Hematopoietic multipotent progenitor cell treated with erythropoietin and hydrocortisone succinate and interleukin-3 and kit ligand, for 6 days (in vitro differentiated cells): Measurements from ENCODE around the gene CRK.
A peak's percentile ranks its signal among the peaks of the same experiment; 100 is the strongest.

Source experiments
- DNase-seq: peaks from one replicate; pipeline ENCODE4 v3.0.0-alpha.2; 2015

Gene CRK

DNA sequence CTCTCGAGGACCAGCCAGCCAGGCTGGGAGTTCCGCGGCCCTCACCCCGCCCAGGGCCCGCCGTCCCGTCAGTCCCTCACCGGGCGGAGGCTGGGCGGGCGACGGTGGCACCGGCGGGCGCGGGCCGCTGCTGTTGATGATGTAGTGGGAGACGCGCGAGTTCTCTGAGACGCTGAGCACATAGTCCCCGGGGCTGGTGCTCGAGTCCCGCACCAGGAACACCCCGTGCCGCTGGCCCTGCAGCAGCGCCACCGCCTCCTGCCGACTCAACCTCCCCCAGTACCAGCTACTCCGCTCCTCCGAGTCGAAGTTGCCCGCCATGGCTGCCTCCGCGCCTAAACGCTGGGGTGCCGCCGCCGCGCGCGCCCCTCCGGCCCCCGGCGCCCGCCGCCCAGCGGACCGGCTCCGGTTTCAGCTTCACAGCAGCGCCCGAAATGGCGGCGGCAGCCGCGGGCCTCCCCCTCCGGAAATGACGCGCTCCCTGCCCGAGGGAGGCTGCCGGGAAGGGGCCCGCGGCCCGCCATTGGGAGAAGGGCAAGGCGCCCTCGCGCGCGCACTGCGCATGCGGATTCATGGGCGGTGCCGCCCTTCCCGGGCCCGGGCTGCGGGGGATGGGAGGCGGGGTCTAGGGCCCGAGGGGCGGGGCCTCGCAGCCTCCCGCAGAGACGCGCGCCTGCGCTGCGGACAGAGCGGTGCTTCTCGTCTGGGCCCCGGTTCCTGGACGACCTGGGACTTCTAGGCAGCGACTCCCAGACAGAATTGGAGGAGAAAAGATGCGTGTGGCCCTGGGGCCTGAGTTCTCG, at the start of gene CRK:
Gene CRK, minus strand, starts transcription at position 436 of the 803 bp plus-strand sequence. Its CDS starts 115 bp downstream, at position 321.
- DNase-seq: peak; percentile 96

DNA sequence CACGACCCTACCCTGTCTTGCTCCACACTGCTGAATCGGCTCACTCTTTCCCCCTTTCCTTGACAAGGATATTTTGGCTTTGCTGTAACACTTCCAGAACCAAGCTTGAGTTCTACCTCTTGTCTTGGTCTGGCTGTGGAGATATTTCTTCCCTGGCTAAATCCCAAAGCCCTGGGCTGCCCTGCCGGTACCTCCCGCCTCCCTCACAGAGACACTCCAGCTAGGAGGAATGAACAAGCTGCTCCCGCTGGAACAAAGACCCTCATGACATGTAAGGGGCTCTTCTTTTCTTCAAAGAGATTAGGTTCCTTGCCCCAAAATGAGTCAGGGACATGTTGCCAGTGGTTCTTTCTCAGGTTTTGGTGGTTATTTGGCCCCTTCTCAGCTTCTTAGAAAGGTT, 49.6 kb upstream of the CRK start:
- DNase-seq: no peak

DNA sequence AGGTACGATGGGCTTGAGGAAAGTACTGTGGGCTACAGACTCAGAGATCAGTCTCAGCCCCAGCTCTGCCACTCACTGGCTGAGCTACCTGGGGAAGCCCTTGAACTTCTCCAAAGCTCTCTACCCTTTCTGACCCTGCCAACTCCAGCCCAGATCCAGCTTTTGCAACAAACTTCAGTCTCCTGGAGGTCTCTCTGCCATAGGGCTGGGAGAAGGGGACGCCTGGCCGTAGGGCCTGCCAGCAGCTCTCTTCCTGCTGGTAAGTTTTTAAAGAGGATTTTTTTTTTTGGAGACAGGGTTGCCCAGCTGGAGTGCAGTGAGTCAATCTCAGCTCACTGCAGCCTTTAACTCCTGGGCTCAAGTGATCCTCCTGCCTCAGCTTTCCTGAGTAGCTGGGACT, 48.8 kb upstream of the CRK start:
- DNase-seq: no peak

DNA sequence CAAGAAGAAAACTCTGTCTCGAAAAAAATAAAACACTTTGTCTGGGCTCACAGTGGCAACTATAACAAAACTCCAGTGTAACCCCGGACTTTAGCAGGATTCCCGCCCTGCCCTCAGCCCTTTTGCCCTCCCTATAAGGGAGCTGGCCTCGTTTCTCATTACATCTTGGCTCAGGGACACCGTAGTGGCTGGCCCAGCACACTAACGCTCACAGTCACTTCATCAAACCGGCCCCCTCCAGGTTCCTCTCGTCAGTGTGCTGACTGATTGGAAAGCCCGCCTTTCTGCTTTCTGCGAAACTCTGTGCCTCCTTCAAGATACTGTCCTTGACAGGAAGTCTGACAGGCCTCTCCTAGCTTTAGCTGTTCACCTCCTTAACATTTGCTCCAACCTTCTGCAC, 47.7 kb upstream of the CRK start:
- DNase-seq: no peak

DNA sequence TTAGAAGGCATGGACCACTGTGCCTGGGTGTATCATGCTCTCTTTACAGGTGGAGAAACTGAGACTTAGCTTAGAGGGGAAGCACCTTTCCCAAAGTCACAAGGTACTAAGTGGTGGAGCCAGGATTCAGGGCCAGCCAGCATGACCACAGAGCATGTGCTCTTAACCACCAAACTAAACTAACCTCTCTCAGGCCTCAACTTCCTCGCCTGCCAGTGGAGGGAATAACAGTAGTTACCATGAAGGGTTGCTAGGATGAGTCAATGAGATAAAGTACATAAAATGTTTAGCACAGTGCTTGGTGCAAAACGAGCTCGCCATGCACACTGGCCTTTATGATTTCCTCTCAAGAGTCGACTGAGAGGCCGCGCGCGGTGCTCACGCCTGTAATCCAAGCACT, 42.8 kb upstream of the CRK start:
- peak; percentile 32 for DNase-seq

DNA sequence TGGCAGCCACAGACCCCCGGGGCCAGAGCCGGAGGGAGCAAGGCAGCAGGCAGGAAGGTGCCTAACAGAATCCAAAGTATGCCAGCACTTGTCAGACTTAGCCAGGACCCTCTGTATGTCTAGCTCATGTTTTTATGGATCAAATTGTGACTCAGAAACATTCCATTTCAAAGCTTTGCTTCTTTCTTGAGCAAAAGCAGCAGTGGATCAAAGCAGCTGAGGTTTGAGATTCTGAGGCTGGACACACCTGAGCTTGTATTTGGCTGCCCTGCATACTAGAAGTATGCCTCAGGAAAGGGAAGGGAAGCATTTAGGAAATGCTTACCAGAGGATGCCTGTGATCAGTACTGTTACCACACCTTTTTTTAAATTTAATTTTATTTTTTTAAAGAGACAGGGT, 42.2 kb upstream of the CRK start:
- DNase-seq: no peak

DNA sequence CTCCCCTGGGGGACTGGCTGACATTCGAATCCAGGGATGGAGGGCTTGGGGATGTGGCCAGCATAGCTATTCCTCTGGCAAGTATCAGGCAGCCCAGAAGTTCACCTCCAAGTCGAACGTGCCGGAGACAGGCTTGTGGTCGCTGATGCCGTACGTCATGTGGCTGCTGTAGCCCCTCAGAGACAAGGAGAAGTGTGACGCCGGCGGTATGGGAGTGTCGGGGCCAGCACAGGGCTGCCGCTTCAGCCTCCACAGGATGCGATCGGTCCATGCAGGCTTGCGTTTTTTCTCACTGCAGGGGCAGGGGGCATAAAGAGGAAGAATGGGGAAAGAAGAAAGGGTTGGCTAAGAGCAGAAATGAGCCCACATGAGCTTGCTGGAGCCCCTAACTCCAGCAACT, 41.8 kb upstream of the CRK start:
- DNase-seq: no peak

DNA sequence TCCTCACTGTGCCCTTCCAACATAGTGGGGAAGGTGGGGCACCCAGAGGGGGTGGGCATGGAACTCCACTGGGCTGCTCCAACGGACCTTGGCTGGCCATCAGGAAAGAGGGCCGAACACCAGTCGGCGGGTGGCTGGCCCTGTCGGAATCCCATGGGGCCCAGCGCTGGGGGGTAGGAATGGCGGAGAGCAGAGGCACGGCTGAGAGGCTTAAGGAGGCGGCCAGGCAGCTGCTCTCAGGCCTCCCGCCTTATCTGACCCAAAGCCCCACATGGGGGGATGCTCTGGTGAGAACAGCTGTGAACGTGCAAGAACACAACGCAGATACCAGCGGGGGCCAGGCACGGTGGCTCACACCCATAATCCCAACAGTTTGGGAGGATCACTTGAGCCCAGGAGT, 40.8 kb upstream of the CRK start:
- no peak for DNase-seq

DNA sequence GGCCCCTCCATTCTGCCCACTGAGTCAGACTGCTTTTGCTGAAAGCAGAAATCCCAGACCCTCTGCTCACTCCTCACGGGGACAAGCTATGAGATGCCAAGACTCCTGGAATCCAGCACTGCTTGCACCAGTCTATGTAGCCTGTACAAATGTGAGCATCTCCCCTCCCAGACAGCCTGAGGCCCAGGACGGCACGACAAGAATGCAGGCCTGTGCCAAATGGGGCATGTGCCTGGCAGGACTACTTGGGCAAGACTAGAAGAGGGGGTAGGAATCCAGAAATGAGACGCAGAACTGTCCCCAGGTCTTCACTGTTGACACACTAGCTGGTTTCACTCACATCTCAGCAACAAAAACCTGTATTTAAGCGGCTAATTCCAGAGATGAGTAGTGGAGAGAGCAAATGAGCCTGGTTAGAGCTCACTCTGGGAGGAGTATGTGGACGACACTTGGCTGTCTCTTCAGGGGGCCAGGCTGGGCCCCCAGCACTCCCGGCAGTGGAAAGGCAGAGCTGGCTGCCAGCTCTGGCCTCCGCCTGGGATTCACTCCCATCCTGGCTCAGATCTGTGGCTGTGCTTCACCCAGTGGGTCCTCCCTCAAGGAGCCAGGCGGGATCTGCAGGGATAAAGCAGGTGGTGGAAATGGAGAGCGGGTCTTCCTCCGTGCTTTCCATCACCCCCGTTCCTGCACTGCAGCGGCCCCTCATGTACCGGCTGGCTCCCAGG, 39.4 kb upstream of the CRK start:
- no peak for DNase-seq

DNA sequence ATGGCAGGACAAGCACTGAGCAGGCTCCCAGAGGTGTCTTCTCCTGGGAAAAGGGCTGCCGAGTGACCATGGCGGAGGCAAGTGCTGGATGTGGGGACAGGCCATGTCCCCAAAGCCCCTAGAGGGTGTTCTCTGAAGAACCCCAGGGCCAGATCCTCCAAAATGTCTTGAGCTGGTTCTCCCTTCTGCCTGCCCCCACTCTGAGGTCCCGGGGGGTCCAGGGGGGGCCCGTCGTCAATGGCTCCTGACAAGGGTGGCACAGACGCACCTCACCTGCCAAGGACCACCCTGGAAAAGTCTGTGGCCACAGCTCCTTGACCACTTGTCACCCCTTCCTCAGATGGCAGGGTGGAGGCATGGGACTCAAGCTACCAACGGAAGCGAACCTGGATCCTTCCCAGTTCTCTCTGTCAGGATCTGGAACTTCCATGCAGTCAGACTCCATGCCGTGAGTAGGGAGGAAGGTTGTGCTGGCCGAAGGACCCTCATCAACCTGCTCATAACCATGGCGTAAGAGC, 38.8 kb upstream of the CRK start:
- no peak for DNase-seq

DNA sequence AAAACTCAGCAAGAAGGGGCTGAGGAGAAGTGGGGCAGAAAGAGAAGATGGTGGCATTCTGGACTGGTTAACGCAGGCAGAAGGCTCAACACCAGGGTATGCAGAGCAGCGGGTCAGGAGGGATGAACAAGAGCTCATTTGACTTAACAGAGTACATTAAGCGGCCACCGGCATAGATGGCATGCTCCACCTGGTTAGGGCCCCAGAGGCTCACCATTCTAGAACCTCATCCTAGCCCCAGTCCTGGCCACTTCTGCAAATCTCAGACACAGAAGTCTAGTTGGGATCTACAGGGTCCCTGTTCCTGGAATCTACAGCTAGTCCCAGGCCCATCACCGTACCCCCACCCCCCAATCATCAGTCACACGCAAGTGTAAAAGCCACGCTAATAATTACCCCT, 38.2 kb upstream of the CRK start:
- DNase-seq: no peak

DNA sequence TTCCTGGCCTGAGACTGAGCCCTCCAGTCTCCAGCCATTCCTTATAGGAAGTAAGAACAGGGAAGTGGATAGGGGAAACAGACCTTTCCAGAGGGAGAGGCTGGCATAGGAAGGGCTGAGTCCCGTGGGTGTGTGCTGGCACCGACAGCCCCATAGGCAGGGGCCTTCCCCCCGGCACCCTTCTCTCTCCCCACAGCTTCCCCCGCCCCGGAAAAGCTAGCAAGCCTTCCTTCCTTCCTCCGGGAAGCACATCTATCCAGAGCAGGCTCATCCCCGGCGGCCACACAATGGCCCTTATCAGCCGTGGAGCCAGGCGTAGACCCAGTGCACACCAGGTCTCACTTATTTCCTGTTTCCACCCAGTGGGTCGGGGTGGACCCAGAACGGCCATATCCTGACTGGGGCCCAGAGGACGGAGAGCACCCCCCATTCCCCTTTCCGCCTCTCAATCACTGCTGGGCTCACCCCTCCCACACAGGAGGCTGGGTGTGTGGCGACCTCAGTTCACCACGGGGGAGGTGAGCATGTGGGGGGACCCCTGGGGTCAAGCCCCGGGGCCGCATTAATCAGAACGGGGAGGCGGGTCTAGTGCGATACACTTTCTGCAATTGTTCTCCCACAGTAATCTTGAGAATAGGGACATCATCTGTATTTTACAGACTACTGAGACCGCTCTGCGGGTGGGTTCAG, 37.4 kb upstream of the CRK start:
- DNase-seq: no peak

DNA sequence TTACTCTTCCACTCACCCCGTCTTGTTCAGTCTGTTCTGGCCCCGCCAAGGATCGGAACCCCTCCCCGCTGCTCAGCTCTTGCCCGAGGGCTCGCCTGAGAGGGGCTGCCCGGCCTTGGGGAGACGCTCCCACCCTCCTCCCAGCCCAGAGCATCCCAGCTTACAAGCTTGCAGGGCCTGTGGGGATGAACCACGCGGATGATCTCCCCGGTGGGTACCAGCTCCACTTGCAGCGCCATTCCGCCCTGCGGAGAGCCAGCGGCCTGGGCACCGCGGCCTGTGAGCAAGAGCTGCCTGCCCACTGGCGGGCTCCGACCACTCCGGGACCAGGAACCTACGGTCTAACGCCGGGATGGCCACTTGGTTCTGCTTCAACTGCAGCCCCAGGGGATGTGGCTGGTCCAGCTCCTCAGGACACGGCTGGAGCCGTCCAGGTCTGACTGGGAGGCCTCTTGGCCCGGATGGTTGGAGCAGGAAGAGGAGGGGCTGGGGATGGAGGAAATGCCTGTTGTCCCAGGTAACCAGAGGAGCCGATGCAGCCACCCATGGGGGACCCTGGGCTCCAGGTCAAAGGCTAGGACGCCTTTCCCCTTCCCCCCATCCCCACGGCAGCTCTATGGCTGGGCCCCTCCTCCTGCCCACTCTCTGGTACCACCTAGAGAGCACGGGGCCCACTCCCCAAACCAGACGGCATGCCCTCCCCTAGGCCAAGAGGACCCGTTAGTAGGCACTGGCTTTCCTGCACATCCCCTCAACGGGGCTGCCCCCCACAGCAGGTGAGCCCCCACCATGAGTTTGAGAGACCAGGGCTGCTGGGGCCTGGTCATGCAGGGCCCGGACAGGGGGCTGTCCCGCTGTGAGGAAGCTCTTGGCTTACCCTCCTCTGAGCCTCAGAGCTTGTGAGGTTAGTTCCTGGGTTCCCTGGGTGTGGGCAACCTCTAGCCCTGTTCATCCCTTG, 36.5 kb upstream of the CRK start, which contains the start of gene MYO1C:
Gene MYO1C, minus strand, starts transcription at position 438 of the 958 bp plus-strand sequence. Its CDS starts 199 bp downstream, at position 239.
- no peak for DNase-seq

DNA sequence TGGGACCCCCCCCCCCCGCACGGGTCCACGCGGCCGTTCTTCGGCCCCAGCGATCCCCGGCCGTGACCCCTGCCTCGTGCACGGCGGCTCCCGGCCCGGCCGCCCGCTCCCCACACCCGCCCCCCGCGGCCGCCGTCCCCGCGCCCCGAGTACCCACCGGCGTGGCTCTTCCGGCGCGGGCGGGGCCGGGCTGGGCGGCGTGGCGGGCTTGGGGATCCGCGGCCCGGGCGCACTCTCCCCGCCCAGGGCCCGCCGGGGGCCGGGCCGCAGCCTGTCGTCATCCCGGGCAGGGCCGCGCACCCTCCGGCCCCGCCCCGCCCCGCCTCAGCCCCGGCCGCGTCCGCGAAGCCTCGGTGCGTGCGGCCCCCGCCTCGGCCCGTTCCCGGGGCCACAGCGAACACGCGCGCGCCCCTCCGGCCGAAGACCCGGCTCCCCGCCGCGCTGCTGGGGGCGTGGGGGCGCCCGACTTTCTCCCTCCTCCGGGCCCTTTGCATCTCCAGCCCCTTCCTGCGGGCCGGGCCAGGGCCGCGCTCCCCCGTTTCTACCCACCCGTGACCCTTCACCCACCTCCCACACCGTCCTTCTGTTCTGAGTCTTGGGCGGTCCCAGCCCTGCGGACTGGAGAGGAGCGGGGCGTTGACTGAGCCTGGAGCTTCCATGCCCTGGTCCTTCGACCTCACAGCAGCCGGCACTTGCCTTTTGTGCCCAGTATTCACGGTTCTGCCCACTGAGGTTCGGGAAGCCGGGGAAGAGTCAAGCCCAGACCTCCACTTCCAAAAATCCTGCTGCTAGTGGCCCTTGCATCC, 35.6 kb upstream of the CRK start:
- DNase-seq: peak; percentile 64

DNA sequence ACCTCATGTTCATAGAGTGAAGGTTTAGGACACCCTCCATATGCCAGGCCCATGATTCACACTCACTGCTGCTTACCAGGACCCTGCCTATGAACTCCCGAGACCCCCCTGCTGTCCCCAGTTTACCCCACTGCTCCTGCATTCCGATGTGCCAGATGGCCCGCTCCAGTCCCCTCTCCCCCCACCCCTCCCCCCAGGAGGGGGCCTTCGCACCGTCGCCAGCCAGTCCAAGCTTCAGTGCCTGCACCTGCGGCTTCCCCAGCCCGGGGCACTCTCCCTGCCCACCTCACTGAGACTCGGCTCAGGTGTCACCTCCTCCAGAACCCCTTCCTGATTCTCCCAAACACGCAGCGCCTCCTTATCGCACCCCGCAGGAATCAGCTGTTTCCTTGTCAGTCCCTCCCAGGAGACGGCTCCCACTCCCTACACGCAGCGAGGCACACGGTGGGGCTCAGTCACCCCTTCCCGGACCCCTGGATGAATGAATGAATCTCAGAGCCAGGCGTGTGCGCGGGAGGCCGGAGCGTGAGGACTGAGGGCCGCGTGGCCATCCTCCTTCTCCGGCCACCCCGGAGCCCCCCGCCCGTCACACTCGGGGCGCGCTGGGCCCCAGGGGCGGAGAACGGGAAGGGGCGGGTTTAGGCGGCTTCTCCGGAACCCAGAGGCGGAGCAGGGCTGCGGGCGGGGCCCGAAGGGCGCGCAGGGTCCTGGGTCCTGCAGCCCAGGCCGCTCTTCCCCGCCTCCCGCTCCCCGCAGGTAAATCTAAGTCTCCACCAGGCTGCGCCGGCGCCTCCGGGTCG, 34.8 kb upstream of the CRK start:
- DNase-seq: peak; percentile 80

DNA sequence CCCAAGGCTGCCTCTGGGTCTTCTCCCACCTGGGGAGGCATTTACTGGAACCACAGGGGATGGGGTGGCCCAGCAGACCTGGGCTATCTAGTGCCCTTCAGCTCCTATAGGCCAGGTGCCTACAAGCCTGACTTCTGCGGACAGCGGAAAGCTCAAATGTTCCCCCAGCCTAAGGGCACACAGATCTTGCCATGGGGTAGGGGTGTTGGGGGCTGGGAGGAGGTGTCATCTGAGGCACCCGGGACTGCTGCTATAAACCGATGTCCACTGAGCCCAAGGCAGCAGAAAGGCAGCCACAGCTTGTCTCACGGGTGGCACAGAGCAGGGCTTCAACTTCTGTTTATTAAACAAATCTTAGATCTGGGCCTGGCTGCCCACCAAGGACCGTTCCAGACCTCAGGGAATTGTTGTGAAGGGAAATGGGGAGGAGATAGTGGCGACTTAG, 32.8 kb upstream of the CRK start:
- no peak for DNase-seq

DNA sequence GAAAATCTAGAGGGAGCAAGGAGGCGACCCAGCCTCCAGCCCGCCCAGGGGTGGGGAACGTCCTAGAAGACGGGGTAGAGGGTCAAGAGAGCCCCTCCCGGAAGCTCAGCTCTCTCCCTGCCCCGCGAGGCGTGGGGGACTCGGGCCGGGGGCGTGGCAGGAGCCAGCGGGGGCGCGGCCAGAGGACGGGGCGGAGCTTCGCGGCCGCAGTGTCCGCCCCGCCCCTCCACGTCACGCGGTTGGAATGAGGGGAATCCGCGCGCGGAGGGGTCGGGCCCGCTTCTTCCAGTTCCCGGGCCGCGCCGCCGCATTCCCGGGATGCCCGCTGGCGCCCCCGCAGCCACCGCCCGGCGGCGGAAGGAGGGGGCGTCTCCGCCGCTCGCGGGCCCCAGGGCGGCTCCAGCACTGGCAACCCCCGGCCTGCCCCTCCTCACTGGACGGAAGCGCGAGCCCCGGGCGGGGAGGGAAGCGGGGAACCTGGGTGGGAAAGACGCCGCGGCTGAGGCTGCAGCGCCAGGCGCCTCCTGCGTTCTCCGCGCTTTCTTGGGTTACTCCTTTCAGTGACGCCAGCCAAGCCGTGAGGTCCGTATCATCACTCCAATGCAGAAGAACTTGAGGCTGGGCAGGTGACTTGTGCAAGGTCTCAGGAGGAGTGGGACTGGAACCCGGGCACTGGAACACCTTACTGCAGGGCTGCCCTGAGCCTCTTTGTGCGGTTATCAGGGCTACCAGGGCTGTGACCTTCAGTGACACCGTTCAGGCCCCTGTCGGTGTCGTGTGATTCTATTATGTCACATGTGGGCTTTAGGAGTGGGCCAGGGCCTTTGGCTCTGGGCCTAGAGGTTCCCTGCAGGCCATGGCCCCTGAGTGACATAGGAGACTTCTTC, 32.1 kb upstream of the CRK start:
- peak; percentile 78 for DNase-seq

DNA sequence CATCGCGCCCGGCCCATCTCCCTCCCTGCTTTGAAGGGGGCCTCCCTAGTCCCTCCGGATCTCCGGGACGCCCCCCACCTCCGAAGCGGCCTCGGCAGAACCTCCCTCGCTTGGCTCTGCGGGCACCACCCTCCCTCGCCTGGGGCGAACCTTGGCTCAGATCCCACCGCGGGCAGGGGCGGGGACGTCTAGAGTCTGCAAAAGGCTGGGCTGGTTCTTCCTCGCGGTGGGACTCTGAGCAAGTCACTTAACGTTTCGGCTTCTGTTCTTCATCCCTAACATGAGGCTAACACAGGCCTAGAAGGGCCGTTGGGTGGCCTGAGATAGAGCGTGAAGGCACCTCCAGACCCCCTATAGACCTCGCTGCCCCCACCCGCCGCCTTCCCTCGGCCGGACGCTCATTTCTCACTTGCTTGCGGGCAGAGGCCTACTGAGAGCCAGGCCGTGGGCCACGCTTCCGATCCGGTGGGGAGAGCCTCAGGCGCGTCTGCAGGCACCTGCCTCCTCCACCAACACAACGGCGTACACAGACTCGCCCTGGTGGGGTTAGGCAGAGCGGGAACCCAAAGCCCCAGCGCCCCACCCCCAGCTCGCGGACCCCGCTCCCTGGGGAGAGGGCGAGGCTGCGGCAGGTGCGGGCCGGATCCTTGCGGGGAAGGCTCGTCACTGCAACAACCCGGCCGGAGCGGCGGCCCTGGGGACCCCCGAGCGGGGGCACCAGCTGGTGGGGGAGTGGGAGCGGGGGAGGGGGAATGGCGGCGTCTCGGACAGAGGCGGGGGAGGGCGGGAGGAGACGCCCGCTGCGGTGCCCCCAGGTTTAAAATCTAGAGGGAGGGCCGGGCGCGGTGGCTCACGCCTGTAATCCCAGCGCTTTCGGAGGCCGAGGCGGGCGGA, 31.0 kb upstream of the CRK start:
- DNase-seq: peak; percentile 95
